NB4 (cell line): Measurements from ENCODE around the gene MPG.

Experiments used
- CTCF ChIP-seq: IDR thresholded peaks from one replicate; pipeline ENCODE4 v1.5.1; 2012; ENCODE audit warnings: low read depth, low read length
- POLR2A ChIP-seq: IDR thresholded peaks from 2 replicates; pipeline ENCODE4 v1.6.1; 2011; ENCODE audit warnings: mild to moderate bottlenecking; ENCODE audit not compliant: insufficient read length; ENCODE audit errors: extremely low read depth

- no peak for TF ChIP-seq POLR2A
- TF ChIP-seq CTCF = no peak
Observed at GRCh38 chr16:64914-65255, 13.1 kb upstream of the MPG start.
